Sigmoid colon (tissue), 4 donors: ENCODE data around the gene MGAT4C.

ENCODE experiments used
- CTCF ChIP-seq, 4 experiments: fragments of 450-650 bp in 3 of 4; fragments of 200-600 bp in 1 of 4; IDR thresholded peaks; one replicate each; pipeline ENCODE4 v1.5.1; 2016 to 2019; ENCODE audit warnings: antibody characterized with exemption in 4 of 4, mild to moderate bottlenecking in 3 of 4, moderate library complexity in 2 of 4
- POLR2AphosphoS5 ChIP-seq, 4 donors: sonication (generic); formaldehyde crosslinking; IDR thresholded peaks; one replicate each; pipeline ENCODE4 v1.6.1; 2017; ENCODE audit warnings: antibody characterized with exemption in 4 of 4

GRCh38 chr12:86213012-86213411 is 43.2 kb downstream of the MGAT4C start:
- TF ChIP-seq POLR2AphosphoS5 (IDR thresholded peaks at IDR 0.05) (no peak), CTCF (IDR thresholded peaks at IDR 0.05) (no peak)
